GM23338 (cell line): ENCODE data around the gene NCAPH2.

Experiments used
- EZH2 ChIP-seq: fragments of 200-600 bp; sonication (generic); IDR thresholded peaks from one replicate; pipeline ENCODE4 v1.8.0; 2017; ENCODE audit warnings: antibody characterized with exemption, mild to moderate bottlenecking, low read depth; ENCODE audit not compliant: unreplicated experiment
- EZH2phosphoT487 ChIP-seq: fragments of 200-600 bp; sonication (generic); IDR thresholded peaks from one replicate; pipeline ENCODE4 v1.8.1; 2018; ENCODE audit warnings: antibody characterized with exemption; ENCODE audit not compliant: unreplicated experiment
- JUNB ChIP-seq: IDR thresholded peaks from one replicate; pipeline ENCODE4 v1.6.1; 2016; ENCODE audit warnings: antibody characterized with exemption; ENCODE audit not compliant: unreplicated experiment
- TF ChIP-seq, protein P1 (sequence below), 2 experiments: fragments of 200-600 bp in 1 of 2; sonication (generic) in 1 of 2; conservative IDR thresholded peaks; 2 replicates each; pipeline versions ENCODE4 v1.5.1 to v1.6.1; 2016 to 2017; ENCODE audit warnings: antibody characterized with exemption in 2 of 2, low read depth in 2 of 2, mild to moderate bottlenecking in 2 of 2, moderate library complexity in 1 of 2

GRCh38 chr22:50505776-50506610, 2.0 kb upstream of the NCAPH2 start:
- TF ChIP-seq, protein P1, sequence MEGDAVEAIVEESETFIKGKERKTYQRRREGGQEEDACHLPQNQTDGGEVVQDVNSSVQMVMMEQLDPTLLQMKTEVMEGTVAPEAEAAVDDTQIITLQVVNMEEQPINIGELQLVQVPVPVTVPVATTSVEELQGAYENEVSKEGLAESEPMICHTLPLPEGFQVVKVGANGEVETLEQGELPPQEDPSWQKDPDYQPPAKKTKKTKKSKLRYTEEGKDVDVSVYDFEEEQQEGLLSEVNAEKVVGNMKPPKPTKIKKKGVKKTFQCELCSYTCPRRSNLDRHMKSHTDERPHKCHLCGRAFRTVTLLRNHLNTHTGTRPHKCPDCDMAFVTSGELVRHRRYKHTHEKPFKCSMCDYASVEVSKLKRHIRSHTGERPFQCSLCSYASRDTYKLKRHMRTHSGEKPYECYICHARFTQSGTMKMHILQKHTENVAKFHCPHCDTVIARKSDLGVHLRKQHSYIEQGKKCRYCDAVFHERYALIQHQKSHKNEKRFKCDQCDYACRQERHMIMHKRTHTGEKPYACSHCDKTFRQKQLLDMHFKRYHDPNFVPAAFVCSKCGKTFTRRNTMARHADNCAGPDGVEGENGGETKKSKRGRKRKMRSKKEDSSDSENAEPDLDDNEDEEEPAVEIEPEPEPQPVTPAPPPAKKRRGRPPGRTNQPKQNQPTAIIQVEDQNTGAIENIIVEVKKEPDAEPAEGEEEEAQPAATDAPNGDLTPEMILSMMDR (conservative IDR thresholded peaks at IDR 0.05; ENCODE audit: low read depth in 2 of 2) = no peak
- TF ChIP-seq EZH2phosphoT487 (no peak), EZH2 (no peak), JUNB (no peak)
